GM12875 (cell line): ENCODE results near the gene ANKRD13C.
"Not testable (repeated sequence)": the region's sequence is repeated elsewhere in the genome, so short reads cannot be mapped to it uniquely, and the experiment has no call there.

ENCODE experiments used
- H3K4me3 ChIP-seq: one replicate; pipeline ENCODE4 v1.5.1; 2011; ENCODE audit warnings: low read depth, low read length, control low read depth
- TF ChIP-seq, protein P1 (sequence below): IDR thresholded peaks from 2 replicates; pipeline ENCODE4 v1.5.1; 2011; ENCODE audit warnings: low read depth, mild to moderate bottlenecking, control low read depth, inconsistent platforms, low read length, moderate library complexity, borderline replicate concordance; ENCODE audit not compliant: insufficient read depth

Gene ANKRD13C

DNA sequence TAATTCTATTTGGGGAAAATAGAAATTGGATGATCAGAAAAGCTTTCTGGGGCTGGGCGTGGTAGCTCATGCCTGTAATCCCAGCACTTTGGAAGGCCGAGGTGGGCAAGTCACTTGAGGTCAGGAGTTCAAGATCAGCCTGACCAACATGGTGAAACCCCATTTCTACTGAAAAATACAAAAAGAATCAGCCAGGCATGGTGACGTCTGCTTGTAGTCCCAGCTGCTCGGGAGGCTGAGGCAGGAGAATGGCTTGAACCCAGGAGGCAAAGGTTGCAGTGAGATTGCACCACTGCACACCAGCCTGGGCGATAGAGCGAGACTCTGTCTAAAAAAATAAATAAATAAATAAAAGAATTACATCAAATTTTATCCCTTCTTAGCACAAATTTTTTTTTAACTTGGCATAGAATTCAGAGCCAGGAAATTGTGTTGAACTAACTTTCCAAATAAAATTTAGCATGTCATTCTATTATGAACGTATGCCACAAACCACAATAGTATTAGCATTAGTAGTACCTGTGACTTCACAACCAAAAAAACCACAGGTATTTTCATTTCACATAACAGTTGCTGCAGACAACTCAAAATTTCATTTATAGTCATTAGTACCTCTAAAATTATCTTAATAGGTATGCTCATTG is 4.5 kb upstream of the ANKRD13C start:
- H3K4me3 ChIP-seq = no peak overlapping the region
- TF ChIP-seq, protein P1, sequence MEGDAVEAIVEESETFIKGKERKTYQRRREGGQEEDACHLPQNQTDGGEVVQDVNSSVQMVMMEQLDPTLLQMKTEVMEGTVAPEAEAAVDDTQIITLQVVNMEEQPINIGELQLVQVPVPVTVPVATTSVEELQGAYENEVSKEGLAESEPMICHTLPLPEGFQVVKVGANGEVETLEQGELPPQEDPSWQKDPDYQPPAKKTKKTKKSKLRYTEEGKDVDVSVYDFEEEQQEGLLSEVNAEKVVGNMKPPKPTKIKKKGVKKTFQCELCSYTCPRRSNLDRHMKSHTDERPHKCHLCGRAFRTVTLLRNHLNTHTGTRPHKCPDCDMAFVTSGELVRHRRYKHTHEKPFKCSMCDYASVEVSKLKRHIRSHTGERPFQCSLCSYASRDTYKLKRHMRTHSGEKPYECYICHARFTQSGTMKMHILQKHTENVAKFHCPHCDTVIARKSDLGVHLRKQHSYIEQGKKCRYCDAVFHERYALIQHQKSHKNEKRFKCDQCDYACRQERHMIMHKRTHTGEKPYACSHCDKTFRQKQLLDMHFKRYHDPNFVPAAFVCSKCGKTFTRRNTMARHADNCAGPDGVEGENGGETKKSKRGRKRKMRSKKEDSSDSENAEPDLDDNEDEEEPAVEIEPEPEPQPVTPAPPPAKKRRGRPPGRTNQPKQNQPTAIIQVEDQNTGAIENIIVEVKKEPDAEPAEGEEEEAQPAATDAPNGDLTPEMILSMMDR = no peak

DNA sequence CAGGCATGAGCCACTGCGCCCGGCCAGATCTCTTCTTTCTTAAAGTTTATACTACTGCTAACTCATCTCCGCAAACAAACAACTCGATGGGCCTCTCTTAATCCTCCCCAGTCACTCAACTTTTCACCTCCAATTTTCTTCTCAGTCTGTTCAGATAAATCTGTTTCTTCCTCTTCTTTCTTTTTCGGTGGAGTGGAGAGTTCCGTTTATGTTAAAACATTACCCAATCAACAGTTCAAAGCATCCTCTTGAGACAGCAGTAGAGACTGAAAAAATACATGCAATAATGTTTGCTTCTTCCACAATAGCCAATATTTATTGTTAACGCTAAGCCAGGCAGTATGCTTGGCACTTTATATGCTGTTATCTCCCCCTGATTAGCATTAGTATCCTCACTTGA is 1.4 kb upstream of the ANKRD13C start:
- no peak overlapping the region for H3K4me3 ChIP-seq
- TF ChIP-seq, protein P1 = no peak

DNA sequence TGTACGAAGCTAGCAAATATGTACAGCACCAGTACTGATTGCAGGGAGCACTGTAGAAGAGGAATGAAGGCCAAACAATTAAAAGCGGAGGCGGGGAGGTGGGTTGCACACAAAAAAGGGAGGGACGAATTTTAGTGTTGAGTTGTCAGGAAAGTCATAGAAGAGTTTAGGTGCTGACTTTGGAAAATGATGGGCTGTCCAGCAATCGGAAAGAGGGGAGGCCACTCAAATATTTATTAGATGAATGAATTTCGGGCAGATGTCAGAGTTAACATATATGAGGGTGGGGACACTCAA is 537 bp upstream of the ANKRD13C start:
- peak overlapping the region; percentile 100 for H3K4me3 ChIP-seq
- TF ChIP-seq, protein P1 = no peak

DNA sequence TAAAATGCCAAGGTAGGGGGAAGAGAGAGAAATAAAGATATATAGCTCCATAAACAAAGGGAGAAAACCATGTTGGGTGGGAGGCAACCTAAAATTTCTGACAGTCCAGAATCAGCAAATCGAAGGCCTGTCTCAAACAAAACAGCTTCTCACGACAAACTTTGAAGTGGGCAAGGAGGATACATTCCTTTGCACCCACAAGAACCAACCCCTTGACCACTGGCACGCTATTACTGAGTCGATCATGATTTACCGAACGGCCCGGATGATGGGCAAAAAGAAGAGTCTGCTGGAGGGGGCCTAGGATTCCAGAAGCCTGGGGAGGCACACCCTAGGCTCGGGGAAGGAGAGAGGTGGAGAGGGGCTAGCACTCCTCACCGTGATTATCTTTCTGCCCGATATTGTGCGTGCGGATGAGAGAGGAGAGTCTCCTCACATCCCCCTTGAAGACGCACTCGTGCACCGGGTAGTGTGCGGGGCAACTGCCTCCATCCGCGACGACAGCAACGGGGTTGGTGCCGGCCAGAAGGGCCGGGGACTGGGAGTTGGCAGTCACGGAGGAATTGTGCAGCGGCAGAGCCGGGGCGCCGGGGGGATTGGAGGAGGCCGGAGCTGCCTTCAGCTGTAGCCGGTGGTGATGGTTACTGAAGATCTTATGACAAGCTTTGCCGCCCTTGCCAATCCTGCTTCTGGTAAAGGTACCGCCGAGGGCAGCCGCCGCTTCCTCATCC is 756 bp downstream of the ANKRD13C start:
- H3K4me3 ChIP-seq = peak overlapping the region; percentile 100
- TF ChIP-seq, protein P1 = no peak

DNA sequence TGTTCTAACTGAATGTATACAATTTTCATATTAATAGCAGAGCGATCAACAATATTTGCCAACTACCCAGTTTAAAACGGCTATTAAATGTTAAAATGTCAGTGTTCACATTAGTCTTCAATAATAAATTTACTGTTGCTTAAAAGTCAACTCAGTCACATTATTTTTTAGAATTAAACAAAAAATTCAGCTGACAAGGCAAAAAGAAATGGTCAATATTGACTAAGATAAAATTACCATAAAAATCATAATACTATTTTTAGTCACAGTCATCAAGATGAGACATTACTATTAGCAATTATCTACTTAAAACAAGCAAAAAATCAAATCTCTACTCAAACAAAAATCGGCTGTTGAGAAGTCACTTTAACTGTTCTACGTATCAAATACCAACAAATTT is 1.5 kb downstream of the ANKRD13C start:
- H3K4me3 ChIP-seq = peak overlapping the region; percentile 100

DNA sequence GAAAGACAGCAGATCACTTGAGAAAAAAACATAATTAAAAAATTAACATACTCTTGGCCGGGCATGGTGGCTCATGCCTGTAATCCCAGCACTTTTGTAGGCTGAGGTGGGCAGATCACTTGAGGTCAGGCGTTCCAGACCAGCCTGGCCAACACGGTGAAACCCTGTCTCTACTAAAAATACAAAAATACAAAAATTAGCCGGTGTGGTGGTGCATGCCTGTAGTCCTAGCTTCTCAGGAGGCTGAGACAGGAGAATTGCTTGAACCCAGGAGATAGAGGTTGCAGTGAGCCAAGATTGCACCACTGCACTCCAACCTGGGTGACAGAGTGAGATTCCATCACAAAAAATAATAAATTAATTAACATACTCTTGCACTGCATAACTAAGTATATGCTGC is 4.7 kb downstream of the ANKRD13C start:
- H3K4me3 ChIP-seq = not testable (repeated sequence)

More for the DNA sequence above, 1.5 kb downstream of the ANKRD13C start:
- TF ChIP-seq, protein P1 = no peak

DNA sequence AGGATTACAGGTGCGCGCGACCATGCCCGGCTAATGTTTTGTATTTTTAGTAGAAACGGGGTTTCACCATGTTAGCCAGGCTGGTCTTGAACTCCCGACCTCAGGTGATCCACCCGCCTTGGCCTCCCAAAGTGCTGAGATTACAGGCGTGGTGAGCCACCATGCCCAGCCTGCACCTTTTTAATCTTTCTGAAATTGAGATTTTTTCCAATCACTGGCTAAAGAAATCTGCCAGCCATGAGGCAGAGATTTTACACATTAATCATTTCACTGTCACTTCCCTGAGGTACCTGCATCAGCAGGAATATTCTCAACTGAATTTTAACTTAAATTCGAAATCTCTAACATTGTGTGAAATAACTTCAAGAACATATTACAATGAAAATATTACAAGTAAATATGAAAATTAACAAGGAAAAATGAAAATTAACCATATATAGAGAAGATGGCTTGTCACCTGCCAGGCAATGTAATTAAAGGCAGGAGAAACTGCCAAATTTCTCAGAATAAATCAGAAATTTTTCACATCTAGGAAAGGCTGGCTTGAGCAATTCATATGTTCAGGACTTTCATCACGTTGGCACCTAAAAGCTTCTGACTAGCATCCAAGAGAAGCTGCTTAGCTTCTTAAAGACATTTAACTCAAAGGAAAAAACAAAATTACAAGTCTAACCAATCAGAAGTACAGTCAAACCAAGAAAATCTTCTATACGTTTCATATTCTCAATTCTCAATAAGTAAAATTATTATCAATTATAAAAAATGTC is 5.9 kb downstream of the ANKRD13C start:
- H3K4me3 ChIP-seq = no peak overlapping the region
- TF ChIP-seq, protein P1 = no peak

DNA sequence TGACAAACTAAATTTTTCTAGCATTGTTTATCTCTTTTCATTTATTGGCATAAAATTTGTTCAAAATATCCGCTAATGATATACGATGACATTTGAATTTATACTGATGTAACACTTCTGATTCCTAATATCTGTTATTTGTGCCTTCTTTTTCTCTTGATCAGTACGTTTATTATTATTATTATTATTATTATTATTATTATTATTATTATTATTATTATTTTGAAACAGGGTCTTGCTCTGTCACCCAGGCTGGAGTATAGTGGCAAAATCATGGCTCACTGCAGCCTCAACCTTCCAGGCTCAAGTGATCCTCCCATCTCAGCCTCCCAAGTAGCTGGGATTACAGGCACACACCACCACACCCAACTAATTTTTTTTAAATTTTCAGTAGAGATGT is 14.9 kb downstream of the ANKRD13C start:
- H3K4me3 ChIP-seq = not testable (repeated sequence)
